ACHN (cell line): Measurements from ENCODE around the gene PACS1.
"Not testable (repeated sequence)": the region's sequence is repeated elsewhere in the genome, so short reads cannot be mapped to it uniquely, and the experiment has no call there.

ENCODE experiments used
- DNase-seq: peaks from one replicate; pipeline ENCODE4 v3.0.0-alpha.2; 2015
- in situ Hi-C: cut with HindIII; loops from 2 replicates; pipeline ENCODE4 v1.10.0; 2017; ENCODE audit warnings: low sequenced_read_pairs, low pct_ligation_motif_present, low pct_unique_long_range_greater_than_20kb

Gene PACS1

GRCh38 chr11:66253081-66253480, 183.0 kb downstream of the PACS1 start:
- DNase-seq, in situ Hi-C loops: not testable (repeated sequence)

- DNase-seq = no peak
- in situ Hi-C loops = no loop called here
Measured at GRCh38 chr11:66258473-66258893, 188.4 kb downstream of the PACS1 start.

- in situ Hi-C loops = no loop called here
- no peak for DNase-seq
Measured at GRCh38 chr11:66259225-66259624, 189.2 kb downstream of the PACS1 start.

- DNase-seq = no peak
- in situ Hi-C loops = no loop called here
Measured at GRCh38 chr11:66259956-66260355, 189.9 kb downstream of the PACS1 start.

- no peak for DNase-seq
- in situ Hi-C loops = no loop called here
Measured at GRCh38 chr11:66261578-66261977, 191.5 kb downstream of the PACS1 start.

GRCh38 chr11:66262191-66262590, 192.1 kb downstream of the PACS1 start:
- in situ Hi-C loops = no loop called here
- DNase-seq = no peak

GRCh38 chr11:66262696-66263095, 192.6 kb downstream of the PACS1 start:
- no peak for DNase-seq
- in situ Hi-C loops = no loop called here

- in situ Hi-C loops = no loop called here
- DNase-seq = no peak
Measured at GRCh38 chr11:66263231-66263630, 193.2 kb downstream of the PACS1 start.

GRCh38 chr11:66263785-66264184, 193.7 kb downstream of the PACS1 start:
- in situ Hi-C loops = no loop called here
- no peak for DNase-seq

GRCh38 chr11:66264383-66264782, 194.3 kb downstream of the PACS1 start:
- no peak for DNase-seq
- in situ Hi-C loops = no loop called here

- in situ Hi-C loops = no loop called here
- no peak for DNase-seq
Measured at GRCh38 chr11:66264914-66265313, 194.8 kb downstream of the PACS1 start.

- in situ Hi-C loops = no loop called here
- no peak for DNase-seq
Measured at GRCh38 chr11:66265531-66266377, 195.7 kb downstream of the PACS1 start.

GRCh38 chr11:66266378-66267038, 196.4 kb downstream of the PACS1 start:
- no peak for DNase-seq
- in situ Hi-C loops = no loop called here

- no peak for DNase-seq
- in situ Hi-C loops = no loop called here
Measured at GRCh38 chr11:66267039-66267378, 196.9 kb downstream of the PACS1 start.

GRCh38 chr11:66267379-66268243, 197.5 kb downstream of the PACS1 start:
- in situ Hi-C loops = no loop called here
- peak; percentile 77 for DNase-seq

GRCh38 chr11:66268244-66268951, 198.3 kb downstream of the PACS1 start, which contains the start of gene RAB1B:
RAB1B (plus strand) TSS chr11:66268639; CDS start chr11:66268680, 41 bp downstream.
- in situ Hi-C loops = no loop called here
- peak; percentile 98 for DNase-seq

GRCh38 chr11:66268952-66269905, 199.2 kb downstream of the PACS1 start:
- in situ Hi-C loops = no loop called here
- peak; percentile 45 for DNase-seq
